Measurements from ENCODE around the gene PSMB5. TPM values are rescaled to one million over a fixed set of nuclear protein-coding genes. Genes with fewer than 3 reads are reported as not detected.

The PSMB5 gene
- total and polyA plus RNA-seq, 2 experiments from 2014 or later = 124 to 326 TPM

GRCh38 chr14:23009939-23010726 lies 24.6 kb downstream of the PSMB5 start, which contains the start of gene C14orf93:
Gene C14orf93, minus strand, starts transcription at chr14:23010143. Its CDS starts 11,120 bp downstream, at chr14:22999023.
- H3K9me3 ChIP-seq (ENCODE audit: low read depth) = no peaks in the 10 kb centered on the region
- peaks cover 12% of the 10 kb centered on the region for H3K4me1 ChIP-seq (ENCODE audit: low read depth)
- H3K4me3 ChIP-seq = peak within 1 kb of the TSS; percentile 36
- no peaks in the 10 kb centered on the region for H3K27me3 ChIP-seq
- TF ChIP-seq, protein P1, sequence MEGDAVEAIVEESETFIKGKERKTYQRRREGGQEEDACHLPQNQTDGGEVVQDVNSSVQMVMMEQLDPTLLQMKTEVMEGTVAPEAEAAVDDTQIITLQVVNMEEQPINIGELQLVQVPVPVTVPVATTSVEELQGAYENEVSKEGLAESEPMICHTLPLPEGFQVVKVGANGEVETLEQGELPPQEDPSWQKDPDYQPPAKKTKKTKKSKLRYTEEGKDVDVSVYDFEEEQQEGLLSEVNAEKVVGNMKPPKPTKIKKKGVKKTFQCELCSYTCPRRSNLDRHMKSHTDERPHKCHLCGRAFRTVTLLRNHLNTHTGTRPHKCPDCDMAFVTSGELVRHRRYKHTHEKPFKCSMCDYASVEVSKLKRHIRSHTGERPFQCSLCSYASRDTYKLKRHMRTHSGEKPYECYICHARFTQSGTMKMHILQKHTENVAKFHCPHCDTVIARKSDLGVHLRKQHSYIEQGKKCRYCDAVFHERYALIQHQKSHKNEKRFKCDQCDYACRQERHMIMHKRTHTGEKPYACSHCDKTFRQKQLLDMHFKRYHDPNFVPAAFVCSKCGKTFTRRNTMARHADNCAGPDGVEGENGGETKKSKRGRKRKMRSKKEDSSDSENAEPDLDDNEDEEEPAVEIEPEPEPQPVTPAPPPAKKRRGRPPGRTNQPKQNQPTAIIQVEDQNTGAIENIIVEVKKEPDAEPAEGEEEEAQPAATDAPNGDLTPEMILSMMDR (IDR thresholded peaks at IDR 0.05; ENCODE audit: low read depth, low read length) = no peak
- DNase-seq (ENCODE audit: low read depth in 1 of 2, low spot score in 1 of 2) = peak; percentile 67 to 75
- peak within 1 kb of the TSS; percentile 32 for H3K27ac ChIP-seq
- H3K36me3 ChIP-seq = no peaks in the 10 kb centered on the region

- no peak for DNase-seq (ENCODE audit: low read depth in 1 of 2, low spot score in 1 of 2)
- peak overlapping the region; percentile 36 for H3K4me3 ChIP-seq
- TF ChIP-seq, protein P1 (IDR thresholded peaks at IDR 0.05; ENCODE audit: low read depth, low read length) = no peak
- H3K27me3 ChIP-seq = no peaks in the 10 kb centered on the region
- H3K36me3 ChIP-seq = no peaks in the 10 kb centered on the region
- peaks cover 12% of the 10 kb centered on the region for H3K4me1 ChIP-seq (ENCODE audit: low read depth)
- no peak overlapping the region for H3K27ac ChIP-seq
- no peaks in the 10 kb centered on the region for H3K9me3 ChIP-seq (ENCODE audit: low read depth)
Observed at GRCh38 chr14:23009483-23009938, 25.2 kb downstream of the PSMB5 start.

GRCh38 chr14:23008831-23009230 lies 25.9 kb downstream of the PSMB5 start:
- H3K36me3 ChIP-seq = no peaks in the 10 kb centered on the region
- no peak overlapping the region for H3K27ac ChIP-seq
- peaks cover 12% of the 10 kb centered on the region for H3K4me1 ChIP-seq (ENCODE audit: low read depth)
- H3K9me3 ChIP-seq (ENCODE audit: low read depth) = no peaks in the 10 kb centered on the region
- TF ChIP-seq, protein P1 (IDR thresholded peaks at IDR 0.05; ENCODE audit: low read depth, low read length) = no peak
- H3K4me3 ChIP-seq = no peak overlapping the region
- H3K27me3 ChIP-seq = no peaks in the 10 kb centered on the region
- DNase-seq (ENCODE audit: low read depth in 1 of 2, low spot score in 1 of 2) = no peak

- TF ChIP-seq, protein P1 (IDR thresholded peaks at IDR 0.05; ENCODE audit: low read depth, low read length) = peak; percentile 29
- H3K4me3 ChIP-seq = peak overlapping the region; percentile 40
- peak; percentile 96 to 99 for DNase-seq (ENCODE audit: low read depth in 1 of 2, low spot score in 1 of 2)
Observed at GRCh38 chr14:23006544-23007419, 27.9 kb downstream of the PSMB5 start.

GRCh38 chr14:23006188-23006534 lies 28.5 kb downstream of the PSMB5 start:
- DNase-seq (ENCODE audit: low read depth in 1 of 2, low spot score in 1 of 2) = no peak
- no peaks in the 10 kb centered on the region for H3K9me3 ChIP-seq (ENCODE audit: low read depth)
- H3K27ac ChIP-seq = peak overlapping the region; percentile 89
- H3K27me3 ChIP-seq = no peaks in the 10 kb centered on the region
- peak overlapping the region; percentile 40 for H3K4me3 ChIP-seq
- peaks cover 12% of the 10 kb centered on the region for H3K4me1 ChIP-seq (ENCODE audit: low read depth)
- TF ChIP-seq, protein P1 (IDR thresholded peaks at IDR 0.05; ENCODE audit: low read depth, low read length) = no peak
- H3K36me3 ChIP-seq = no peaks in the 10 kb centered on the region

More at GRCh38 chr14:23006544-23007419, 27.9 kb downstream of the PSMB5 start:
- Histone ChIP-seq H3K27ac (peak overlapping the region; percentile 89), H3K4me1 (ENCODE audit: low read depth) (peaks cover 12% of the 10 kb centered on the region), H3K27me3 (no peaks in the 10 kb centered on the region), H3K36me3 (no peaks in the 10 kb centered on the region), H3K9me3 (ENCODE audit: low read depth) (no peaks in the 10 kb centered on the region)
